A549 (cell line): Measurements from ENCODE around the gene CNOT10. TPM values are rescaled to one million over a fixed set of nuclear protein-coding genes. Genes with fewer than 3 reads are reported as not detected.

ENCODE experiments used
- ATAC-seq, 2 experiments: fragments of 200-7000 bp in 1 of 2; fragments of >200 bp in 1 of 2; cut with Nextera tagmentation in 1 of 2; cut with Tn5 transposase in 1 of 2; 3 replicates each; pipeline versions ENCODE4 v1.8.0 to v1.9.1; 2018 to 2020; ENCODE audit warnings: mild to moderate bottlenecking in 1 of 2, moderate library complexity in 1 of 2
- CTCF ChIA-PET: fragments of 300-600 bp; sonication (Branson Sonifier 250); formaldehyde crosslinking; extraction: SDS; loops from one replicate; lab custom pipeline; 2021; ENCODE audit warnings: antibody characterized with exemption, inconsistent platforms; lab: Yijun Ruan, JAX
- POLR2A ChIA-PET: fragments of 350-600 bp; formaldehyde crosslinking; extraction: SDS; loops from one replicate; lab custom pipeline; 2021; ENCODE audit warnings: antibody characterized with exemption, inconsistent platforms; lab: Yijun Ruan, JAX
- DNase-seq, 2 experiments: peaks; one replicate each; pipeline versions ENCODE4 v3.0.0 to v3.0.0-alpha.2; 2011 to 2016; ENCODE audit warnings: low read depth in 1 of 2, low spot score in 1 of 2
- FAIRE-seq: peaks from 2 replicates; lab custom pipeline; 2011; peaks lifted over from hg19 to GRCh38; lab: Jason Lieb, UNC
- H3K27ac ChIP-seq, 2 experiments: fragments of >200 bp; sonication (Bioruptor Twin); formaldehyde crosslinking; 3 replicates each; pipeline ENCODE4 v1.5.1; 2016 to 2017
- H3K4me1 ChIP-seq: fragments of >200 bp; sonication (Bioruptor Twin); formaldehyde crosslinking; 3 replicates; pipeline ENCODE4 v1.6.1; 2016
- H3K4me2 ChIP-seq: fragments of >200 bp; sonication (Bioruptor Twin); formaldehyde crosslinking; 3 replicates; pipeline ENCODE4 v1.6.1; 2016
- H3K4me3 ChIP-seq: fragments of >200 bp; sonication (Bioruptor Twin); formaldehyde crosslinking; 3 replicates; pipeline ENCODE4 v1.5.1; 2016
- H3K9me3 ChIP-seq: fragments of >200 bp; sonication (Bioruptor Twin); formaldehyde crosslinking; 3 replicates; pipeline ENCODE4 v1.6.1; 2016
- BHLHE40 ChIP-seq: IDR thresholded peaks from 2 replicates; pipeline ENCODE4 v1.6.1; 2012; ENCODE audit warnings: low read depth, low read length, inconsistent platforms
- CBX2 ChIP-seq: fragments of 200-600 bp; sonication (generic); IDR thresholded peaks from 2 replicates; pipeline ENCODE4 v1.6.1; 2016; ENCODE audit warnings: low read depth, mild to moderate bottlenecking, borderline replicate concordance
- CHD2 ChIP-seq: fragments of 150-350 bp; IDR thresholded peaks from 2 replicates; pipeline ENCODE4 v1.6.1; 2014; ENCODE audit warnings: low read length; ENCODE audit not compliant: partially characterized antibody
- FOSL2 ChIP-seq, 2 experiments: fragments of 450-650 bp in 1 of 2; fragments of >200 bp in 1 of 2; sonication (Bioruptor Twin) in 1 of 2; formaldehyde crosslinking; IDR thresholded peaks; 2 replicates each; pipeline versions ENCODE4 v1.5.0 to v1.6.1; 2016 to 2020; ENCODE audit warnings: mild to moderate bottlenecking in 1 of 2, moderate library complexity in 1 of 2
- HDAC2 ChIP-seq: fragments of 200-600 bp; sonication (generic); IDR thresholded peaks from 2 replicates; pipeline ENCODE4 v1.6.1; 2016
- HEYL ChIP-seq: fragments of 250-450 bp; sonication (Bioruptor Pico); IDR thresholded peaks from 2 replicates; pipeline ENCODE4 v1.8.0; 2021; ENCODE audit warnings: mild to moderate bottlenecking, moderate library complexity
- HOXB13 ChIP-seq: fragments of 250-450 bp; sonication (Bioruptor Pico); IDR thresholded peaks from 2 replicates; pipeline ENCODE4 v1.5.0; 2020; ENCODE audit warnings: low read depth, mild to moderate bottlenecking, moderate library complexity
- JUN ChIP-seq, 2 experiments: fragments of >200 bp; sonication (Bioruptor Twin); formaldehyde crosslinking; IDR thresholded peaks; 2 replicates in 1 of 2; 3 replicates in 1 of 2; pipeline ENCODE4 v1.6.1; 2016 to 2017
- JUNB ChIP-seq: fragments of >200 bp; sonication (Bioruptor Twin); formaldehyde crosslinking; IDR thresholded peaks from 2 replicates; pipeline ENCODE4 v1.6.1; 2016
- MAZ ChIP-seq: fragments of 150-350 bp; IDR thresholded peaks from 2 replicates; pipeline ENCODE4 v1.6.1; 2014; ENCODE audit warnings: antibody characterized with exemption, low read depth, low read length, borderline replicate concordance
- NPAS2 ChIP-seq: fragments of 250-450 bp; sonication (Bioruptor Pico); IDR thresholded peaks from 2 replicates; pipeline ENCODE4 v1.8.0; 2022; ENCODE audit warnings: mild to moderate bottlenecking, moderate library complexity, borderline replicate concordance
- PHF8 ChIP-seq: fragments of 200-600 bp; sonication (generic); IDR thresholded peaks from 2 replicates; pipeline ENCODE4 v1.6.1; 2016; ENCODE audit warnings: low read depth, mild to moderate bottlenecking, antibody characterized with exemption, moderate library complexity, borderline replicate concordance
- POLR2A ChIP-seq: IDR thresholded peaks from 2 replicates; pipeline ENCODE4 v1.6.1; 2012; ENCODE audit warnings: mild to moderate bottlenecking, low read length
- SMC3 ChIP-seq: fragments of >200 bp; sonication (Bioruptor Twin); formaldehyde crosslinking; IDR thresholded peaks from 3 replicates; pipeline ENCODE4 v1.6.1; 2018; ENCODE audit warnings: inconsistent platforms
- SREBF2 ChIP-seq: fragments of 450-650 bp; IDR thresholded peaks from 2 replicates; pipeline ENCODE4 v1.6.1; 2014; ENCODE audit warnings: mild to moderate bottlenecking, moderate library complexity
- TP53 ChIP-seq: fragments of 250-450 bp; sonication (Bioruptor Pico); IDR thresholded peaks from 2 replicates; pipeline ENCODE4 v1.5.0; 2021; ENCODE audit warnings: mild to moderate bottlenecking, moderate library complexity
- ZSCAN20 ChIP-seq: fragments of 250-450 bp; sonication (Bioruptor Pico); IDR thresholded peaks from 2 replicates; pipeline ENCODE4 v1.8.0; 2022; ENCODE audit warnings: mild to moderate bottlenecking, moderate library complexity
- WGBS: methylation state at CpG from one replicate; pipeline ENCODE4 v1.1.6; 2017; ENCODE audit errors: missing lambda C conversion rate; 5-methylcytosine and 5-hydroxymethylcytosine counted together
- polyA plus RNA-seq, 4 experiments: library from polyadenylated mRNA; depleted of rRNA in 3 of 4; stranded (reverse); fragments of >200 nt; fragmentation: RNase III in 1 of 4; extraction: RNeasy Plus Mini Kit Qiagen cat#74134 plus additional on column Dnase treatment in 1 of 4; gene quantifications; 2 replicates in 3 of 4; 3 replicates in 1 of 4; pipeline ENCODE4 v1.2.3, GENCODE V29; 2011 to 2017
- TF ChIP-seq, protein P1 (sequence below): fragments of >200 bp; sonication (Bioruptor Twin); formaldehyde crosslinking; IDR thresholded peaks from 3 replicates; pipeline ENCODE4 v1.6.1; 2016
- TF ChIP-seq, protein P2 (sequence below): fragments of 200-600 bp; sonication (generic); IDR thresholded peaks from 2 replicates; pipeline ENCODE4 v1.6.1; 2016; ENCODE audit warnings: antibody characterized with exemption, mild to moderate bottlenecking, moderate library complexity
- TF ChIP-seq, protein P3 (sequence below): IDR thresholded peaks from 2 replicates; pipeline ENCODE4 v1.6.1; 2012
- TF ChIP-seq, protein P4 (sequence below): IDR thresholded peaks from 2 replicates; pipeline ENCODE4 v1.6.1; 2012; ENCODE audit warnings: low read depth, borderline replicate concordance
- TF ChIP-seq, protein P5 (sequence below): fragments of 450-650 bp; IDR thresholded peaks from 2 replicates; pipeline ENCODE4 v1.6.1; 2014; ENCODE audit warnings: antibody characterized with exemption
- TF ChIP-seq, protein P6 (sequence below): fragments of 150-350 bp; IDR thresholded peaks from 2 replicates; pipeline ENCODE4 v1.6.1; 2014; ENCODE audit warnings: low read depth, mild to moderate bottlenecking, low read length

The CNOT10 gene
- polyA plus RNA-seq, 2 of the 4 experiments (the other 2 are of a cell fraction): 23.6 to 43.2 TPM

DNA sequence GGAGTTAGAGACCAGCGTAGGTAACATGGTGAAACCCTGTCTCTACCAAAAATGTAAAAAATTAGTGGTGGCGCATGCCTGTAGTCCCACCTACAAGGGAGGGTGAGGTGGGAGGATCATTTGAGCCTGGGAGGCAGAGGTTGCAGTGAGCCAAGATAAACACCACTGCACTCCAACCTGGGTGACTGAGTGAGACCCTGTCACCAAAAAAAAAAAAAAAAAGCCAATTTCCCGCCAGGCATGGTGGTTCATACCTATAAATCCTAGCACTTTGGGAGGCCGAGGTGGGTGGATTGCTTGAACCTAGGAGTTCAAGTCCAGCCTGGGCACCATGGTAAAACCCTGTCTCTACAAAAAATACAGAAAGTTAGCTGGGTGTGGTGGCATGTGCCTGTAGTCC, 6.9 kb downstream of the CNOT10 start:
- TF ChIP-seq, protein P1, sequence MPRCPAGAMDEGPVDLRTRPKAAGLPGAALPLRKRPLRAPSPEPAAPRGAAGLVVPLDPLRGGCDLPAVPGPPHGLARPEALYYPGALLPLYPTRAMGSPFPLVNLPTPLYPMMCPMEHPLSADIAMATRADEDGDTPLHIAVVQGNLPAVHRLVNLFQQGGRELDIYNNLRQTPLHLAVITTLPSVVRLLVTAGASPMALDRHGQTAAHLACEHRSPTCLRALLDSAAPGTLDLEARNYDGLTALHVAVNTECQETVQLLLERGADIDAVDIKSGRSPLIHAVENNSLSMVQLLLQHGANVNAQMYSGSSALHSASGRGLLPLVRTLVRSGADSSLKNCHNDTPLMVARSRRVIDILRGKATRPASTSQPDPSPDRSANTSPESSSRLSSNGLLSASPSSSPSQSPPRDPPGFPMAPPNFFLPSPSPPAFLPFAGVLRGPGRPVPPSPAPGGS: no peak
- TF ChIP-seq NPAS2 (no peak), TP53 (no peak), HDAC2 (no peak), JUN (IDR thresholded peaks at IDR 0.05) (no peak), HEYL (CRISPR knock-in tag) (no peak), POLR2A (no peak), SMC3 (no peak)
- TF ChIP-seq, protein P2, sequence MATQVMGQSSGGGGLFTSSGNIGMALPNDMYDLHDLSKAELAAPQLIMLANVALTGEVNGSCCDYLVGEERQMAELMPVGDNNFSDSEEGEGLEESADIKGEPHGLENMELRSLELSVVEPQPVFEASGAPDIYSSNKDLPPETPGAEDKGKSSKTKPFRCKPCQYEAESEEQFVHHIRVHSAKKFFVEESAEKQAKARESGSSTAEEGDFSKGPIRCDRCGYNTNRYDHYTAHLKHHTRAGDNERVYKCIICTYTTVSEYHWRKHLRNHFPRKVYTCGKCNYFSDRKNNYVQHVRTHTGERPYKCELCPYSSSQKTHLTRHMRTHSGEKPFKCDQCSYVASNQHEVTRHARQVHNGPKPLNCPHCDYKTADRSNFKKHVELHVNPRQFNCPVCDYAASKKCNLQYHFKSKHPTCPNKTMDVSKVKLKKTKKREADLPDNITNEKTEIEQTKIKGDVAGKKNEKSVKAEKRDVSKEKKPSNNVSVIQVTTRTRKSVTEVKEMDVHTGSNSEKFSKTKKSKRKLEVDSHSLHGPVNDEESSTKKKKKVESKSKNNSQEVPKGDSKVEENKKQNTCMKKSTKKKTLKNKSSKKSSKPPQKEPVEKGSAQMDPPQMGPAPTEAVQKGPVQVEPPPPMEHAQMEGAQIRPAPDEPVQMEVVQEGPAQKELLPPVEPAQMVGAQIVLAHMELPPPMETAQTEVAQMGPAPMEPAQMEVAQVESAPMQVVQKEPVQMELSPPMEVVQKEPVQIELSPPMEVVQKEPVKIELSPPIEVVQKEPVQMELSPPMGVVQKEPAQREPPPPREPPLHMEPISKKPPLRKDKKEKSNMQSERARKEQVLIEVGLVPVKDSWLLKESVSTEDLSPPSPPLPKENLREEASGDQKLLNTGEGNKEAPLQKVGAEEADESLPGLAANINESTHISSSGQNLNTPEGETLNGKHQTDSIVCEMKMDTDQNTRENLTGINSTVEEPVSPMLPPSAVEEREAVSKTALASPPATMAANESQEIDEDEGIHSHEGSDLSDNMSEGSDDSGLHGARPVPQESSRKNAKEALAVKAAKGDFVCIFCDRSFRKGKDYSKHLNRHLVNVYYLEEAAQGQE: no peak
- TF ChIP-seq, protein P3, sequence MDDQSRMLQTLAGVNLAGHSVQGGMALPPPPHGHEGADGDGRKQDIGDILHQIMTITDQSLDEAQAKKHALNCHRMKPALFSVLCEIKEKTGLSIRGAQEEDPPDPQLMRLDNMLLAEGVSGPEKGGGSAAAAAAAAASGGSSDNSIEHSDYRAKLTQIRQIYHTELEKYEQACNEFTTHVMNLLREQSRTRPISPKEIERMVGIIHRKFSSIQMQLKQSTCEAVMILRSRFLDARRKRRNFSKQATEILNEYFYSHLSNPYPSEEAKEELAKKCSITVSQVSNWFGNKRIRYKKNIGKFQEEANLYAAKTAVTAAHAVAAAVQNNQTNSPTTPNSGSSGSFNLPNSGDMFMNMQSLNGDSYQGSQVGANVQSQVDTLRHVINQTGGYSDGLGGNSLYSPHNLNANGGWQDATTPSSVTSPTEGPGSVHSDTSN: no peak
- TF ChIP-seq, protein P4, sequence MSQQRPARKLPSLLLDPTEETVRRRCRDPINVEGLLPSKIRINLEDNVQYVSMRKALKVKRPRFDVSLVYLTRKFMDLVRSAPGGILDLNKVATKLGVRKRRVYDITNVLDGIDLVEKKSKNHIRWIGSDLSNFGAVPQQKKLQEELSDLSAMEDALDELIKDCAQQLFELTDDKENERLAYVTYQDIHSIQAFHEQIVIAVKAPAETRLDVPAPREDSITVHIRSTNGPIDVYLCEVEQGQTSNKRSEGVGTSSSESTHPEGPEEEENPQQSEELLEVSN: no peak
- CTCF ChIA-PET: interaction anchor here (0.6 to 1.4 kb wide), 2 partner anchors 181 to 232 kb away, joined by 3 to 4 read pairs; no protein-coding TSS in a partner anchor
- 97% methylated on average over 4 of the region's 4 CpGs for WGBS

DNA sequence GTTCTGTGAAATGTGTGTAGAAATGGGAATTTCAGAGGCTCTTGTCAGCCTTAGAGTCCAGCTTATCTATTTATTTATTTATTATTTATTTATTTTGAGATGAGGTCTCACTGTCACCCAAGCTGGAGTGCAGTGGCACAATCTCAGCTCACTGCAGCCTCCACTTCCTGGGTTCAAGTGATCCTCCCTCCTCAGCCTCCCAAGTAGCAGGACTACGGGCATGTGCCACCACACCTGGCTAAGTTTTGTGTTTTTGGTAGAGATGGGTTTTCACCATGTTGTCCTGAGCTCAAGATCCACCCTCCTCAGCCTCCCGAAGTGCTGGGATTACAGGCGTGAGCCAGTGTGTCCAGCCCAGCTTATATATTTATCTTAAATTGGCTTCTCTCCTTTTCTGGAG, 11.5 kb downstream of the CNOT10 start:
- Histone ChIP-seq H3K4me1 (no peaks in the 10 kb centered on the region), H3K27ac (no peak overlapping the region), H3K4me2 (no peak overlapping the region), H3K9me3 (no peaks in the 10 kb centered on the region), H3K4me3 (no peak overlapping the region)
- TF ChIP-seq, protein P5, sequence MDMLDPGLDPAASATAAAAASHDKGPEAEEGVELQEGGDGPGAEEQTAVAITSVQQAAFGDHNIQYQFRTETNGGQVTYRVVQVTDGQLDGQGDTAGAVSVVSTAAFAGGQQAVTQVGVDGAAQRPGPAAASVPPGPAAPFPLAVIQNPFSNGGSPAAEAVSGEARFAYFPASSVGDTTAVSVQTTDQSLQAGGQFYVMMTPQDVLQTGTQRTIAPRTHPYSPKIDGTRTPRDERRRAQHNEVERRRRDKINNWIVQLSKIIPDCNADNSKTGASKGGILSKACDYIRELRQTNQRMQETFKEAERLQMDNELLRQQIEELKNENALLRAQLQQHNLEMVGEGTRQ: no peak
- no peak for TF ChIP-seq POLR2A
- no peak for TF ChIP-seq SREBF2
- TF ChIP-seq HOXB13 (CRISPR knock-in tag): no peak
- no peak for TF ChIP-seq JUN (IDR thresholded peaks at IDR 0.05)
- TF ChIP-seq PHF8: no peak
- ATAC-seq (no peak), DNase-seq (no peak), FAIRE-seq (no peak)
- ChIA-PET CTCF (interaction anchor here (1.1 to 1.2 kb wide), 4 partner anchors 10 to 282 kb away, joined by 3 to 5 read pairs (median 4); partner anchors contain the start of gene CNOT10), POLR2A (interaction anchor here (0.8 kb wide), 1 partner anchor 11 kb away, joined by 3 read pairs; the partner anchor contains the start of gene CNOT10)
- WGBS: 97% methylated on average over 3 of the region's 3 CpGs

More for the DNA sequence above, 6.9 kb downstream of the CNOT10 start:
- H3K4me1 ChIP-seq: peaks cover 2% of the 10 kb centered on the region; the same call in 2 of the 3 replicates
- H3K27ac ChIP-seq: no peak overlapping the region
- FAIRE-seq: no peak
- H3K4me2 ChIP-seq: no peak overlapping the region
- no peak for DNase-seq
- POLR2A ChIA-PET: no interaction called here
- ATAC-seq: no peak
- no peak overlapping the region for H3K4me3 ChIP-seq
- H3K9me3 ChIP-seq: no peaks in the 10 kb centered on the region

DNA sequence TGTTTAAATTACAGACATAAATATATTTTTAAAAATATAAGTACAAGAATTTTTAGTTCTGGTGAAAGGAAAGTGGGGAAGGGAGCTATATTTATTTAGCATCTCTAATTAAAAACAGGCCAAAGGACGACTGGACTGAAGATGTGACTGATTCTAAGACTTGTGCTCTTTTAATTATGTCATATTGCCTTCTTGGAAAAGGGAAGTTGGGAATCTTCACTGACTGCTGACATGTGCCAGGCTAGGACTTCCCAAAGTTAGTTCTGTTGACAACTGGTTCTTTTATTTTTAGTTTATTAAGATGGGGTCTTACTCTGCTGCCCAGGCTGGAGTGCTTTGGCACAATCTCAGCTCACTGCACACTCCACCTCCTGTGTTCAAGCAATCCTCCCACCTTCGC, 13.5 kb downstream of the CNOT10 start:
- Histone ChIP-seq H3K4me1 (peaks cover 3% of the 10 kb centered on the region; the same call in 1 of the 3 replicates), H3K9me3 (no peaks in the 10 kb centered on the region)
- no peak for FAIRE-seq
- ATAC-seq: no peak
- no peak for TF ChIP-seq BHLHE40
- TF ChIP-seq JUNB: no peak
- TF ChIP-seq, protein P6, sequence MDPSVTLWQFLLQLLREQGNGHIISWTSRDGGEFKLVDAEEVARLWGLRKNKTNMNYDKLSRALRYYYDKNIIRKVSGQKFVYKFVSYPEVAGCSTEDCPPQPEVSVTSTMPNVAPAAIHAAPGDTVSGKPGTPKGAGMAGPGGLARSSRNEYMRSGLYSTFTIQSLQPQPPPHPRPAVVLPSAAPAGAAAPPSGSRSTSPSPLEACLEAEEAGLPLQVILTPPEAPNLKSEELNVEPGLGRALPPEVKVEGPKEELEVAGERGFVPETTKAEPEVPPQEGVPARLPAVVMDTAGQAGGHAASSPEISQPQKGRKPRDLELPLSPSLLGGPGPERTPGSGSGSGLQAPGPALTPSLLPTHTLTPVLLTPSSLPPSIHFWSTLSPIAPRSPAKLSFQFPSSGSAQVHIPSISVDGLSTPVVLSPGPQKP: no peak
- TF ChIP-seq CBX2: no peak
- TF ChIP-seq ZSCAN20 (CRISPR knock-in tag): no peak
- no peak for TF ChIP-seq FOSL2 (IDR thresholded peaks at IDR 0.05)
- no peak for TF ChIP-seq FOSL2 (CRISPR knock-in tag; IDR thresholded peaks at IDR 0.05)
- no peak for TF ChIP-seq MAZ
- TF ChIP-seq HEYL (CRISPR knock-in tag): no peak
- no peak for TF ChIP-seq CHD2
- TF ChIP-seq, all 56 proteins: peak for 0
- POLR2A ChIA-PET: no interaction called here
- H3K27ac ChIP-seq: no peak overlapping the region
- no peak overlapping the region for H3K4me2 ChIP-seq
- no peak for DNase-seq
- CTCF ChIA-PET: interaction anchor here (1.4 kb wide), 1 partner anchor 11 kb away, joined by 3 read pairs; no protein-coding TSS in a partner anchor
- WGBS: 79% methylated on average over 2 of the region's 2 CpGs
- H3K4me3 ChIP-seq: no peak overlapping the region
